OCI-LY3 (cell line): ENCODE results near the gene XPNPEP2.

Source experiments
- EZH2phosphoT487 ChIP-seq: fragments of 200-600 bp; shearing (Covaris generic); IDR thresholded peaks from 2 replicates; pipeline ENCODE4 v1.6.1; 2018; ENCODE audit warnings: antibody characterized with exemption, mixed run types, low read depth
- TF ChIP-seq, protein P1 (sequence below): fragments of 200-600, 300-600 bp; sonication (generic); IDR thresholded peaks from 2 replicates; pipeline ENCODE4 v1.5.1; 2014; ENCODE audit warnings: antibody characterized with exemption, low read length, low read depth

DNA sequence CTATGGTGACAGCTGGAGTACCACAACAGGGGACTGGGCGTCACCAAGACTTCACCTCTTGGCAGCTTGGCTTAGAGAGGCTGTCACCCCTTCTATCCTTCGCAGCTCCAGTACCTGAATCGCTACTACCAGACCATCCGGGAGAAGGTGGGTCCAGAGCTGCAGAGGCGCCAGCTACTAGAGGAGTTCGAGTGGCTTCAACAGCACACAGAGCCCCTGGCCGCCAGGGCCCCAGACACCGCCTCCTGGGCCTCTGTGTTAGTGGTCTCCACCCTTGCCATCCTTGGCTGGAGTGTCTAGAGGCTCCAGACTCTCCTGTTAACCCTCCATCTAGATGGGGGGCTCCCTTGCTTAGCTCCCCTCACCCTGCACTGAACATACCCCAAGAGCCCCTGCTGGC lies 29.4 kb downstream of the XPNPEP2 start:
- TF ChIP-seq, protein P1, sequence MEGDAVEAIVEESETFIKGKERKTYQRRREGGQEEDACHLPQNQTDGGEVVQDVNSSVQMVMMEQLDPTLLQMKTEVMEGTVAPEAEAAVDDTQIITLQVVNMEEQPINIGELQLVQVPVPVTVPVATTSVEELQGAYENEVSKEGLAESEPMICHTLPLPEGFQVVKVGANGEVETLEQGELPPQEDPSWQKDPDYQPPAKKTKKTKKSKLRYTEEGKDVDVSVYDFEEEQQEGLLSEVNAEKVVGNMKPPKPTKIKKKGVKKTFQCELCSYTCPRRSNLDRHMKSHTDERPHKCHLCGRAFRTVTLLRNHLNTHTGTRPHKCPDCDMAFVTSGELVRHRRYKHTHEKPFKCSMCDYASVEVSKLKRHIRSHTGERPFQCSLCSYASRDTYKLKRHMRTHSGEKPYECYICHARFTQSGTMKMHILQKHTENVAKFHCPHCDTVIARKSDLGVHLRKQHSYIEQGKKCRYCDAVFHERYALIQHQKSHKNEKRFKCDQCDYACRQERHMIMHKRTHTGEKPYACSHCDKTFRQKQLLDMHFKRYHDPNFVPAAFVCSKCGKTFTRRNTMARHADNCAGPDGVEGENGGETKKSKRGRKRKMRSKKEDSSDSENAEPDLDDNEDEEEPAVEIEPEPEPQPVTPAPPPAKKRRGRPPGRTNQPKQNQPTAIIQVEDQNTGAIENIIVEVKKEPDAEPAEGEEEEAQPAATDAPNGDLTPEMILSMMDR, result no peak
- no peak for TF ChIP-seq EZH2phosphoT487
